Stimulated activated CD4-positive, alpha-beta T cell treated with anti-CD3 and anti-CD28 coated beads, Interleukin-2, amount 100 ng/mL, for 48 hours (primary cell): ENCODE results near the gene LRIG3.
"Not testable (repeated sequence)": the region's sequence is repeated elsewhere in the genome, so short reads cannot be mapped to it uniquely, and the experiment has no call there.

Source experiments
- DNase-seq, 2 donors: peaks; one replicate each; pipeline ENCODE4 v3.0.0-alpha.2; 2020

LRIG3 gene

DNA sequence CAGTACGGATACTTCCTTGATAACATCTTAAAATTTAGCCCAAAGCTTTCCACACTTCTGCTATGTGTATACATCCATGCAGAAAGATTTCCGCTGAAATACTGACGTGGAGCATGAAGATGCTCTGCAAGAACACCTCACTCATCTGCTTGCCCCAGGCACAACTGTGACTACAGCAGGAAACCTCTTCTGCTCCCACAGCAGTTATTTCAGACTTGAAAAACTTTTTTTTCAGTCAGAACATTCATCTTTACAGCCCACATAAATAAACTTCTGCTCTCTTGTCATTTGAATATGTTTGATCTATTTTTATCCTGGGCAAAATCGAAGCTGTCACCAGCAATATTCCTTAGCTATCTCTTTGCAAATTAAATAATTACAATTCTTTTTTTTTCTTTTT is 6.8 kb upstream of the LRIG3 start:
- no peak for DNase-seq

DNA sequence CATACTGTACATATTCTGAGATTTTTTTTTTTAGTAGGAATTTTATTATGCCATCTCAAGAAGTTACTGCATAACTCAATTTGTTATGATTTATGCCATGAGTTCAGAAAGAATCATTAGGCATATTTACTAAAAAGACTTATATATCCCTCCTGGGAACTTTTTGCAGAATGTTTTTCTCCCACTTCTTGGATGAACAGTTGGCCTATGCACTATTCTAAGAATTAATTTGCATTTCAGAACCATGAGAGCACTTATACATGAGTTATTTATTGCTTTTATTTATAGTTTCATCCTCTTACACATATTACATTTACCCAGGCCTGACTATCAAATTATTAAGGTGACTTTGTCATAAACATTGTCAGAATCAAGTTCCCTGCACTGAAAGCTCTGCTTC is 6.3 kb upstream of the LRIG3 start:
- no peak for DNase-seq

- DNase-seq, result no peak
Measured at GRCh38 chr12:58925751-58926150, 5.4 kb upstream of the LRIG3 start.

DNA sequence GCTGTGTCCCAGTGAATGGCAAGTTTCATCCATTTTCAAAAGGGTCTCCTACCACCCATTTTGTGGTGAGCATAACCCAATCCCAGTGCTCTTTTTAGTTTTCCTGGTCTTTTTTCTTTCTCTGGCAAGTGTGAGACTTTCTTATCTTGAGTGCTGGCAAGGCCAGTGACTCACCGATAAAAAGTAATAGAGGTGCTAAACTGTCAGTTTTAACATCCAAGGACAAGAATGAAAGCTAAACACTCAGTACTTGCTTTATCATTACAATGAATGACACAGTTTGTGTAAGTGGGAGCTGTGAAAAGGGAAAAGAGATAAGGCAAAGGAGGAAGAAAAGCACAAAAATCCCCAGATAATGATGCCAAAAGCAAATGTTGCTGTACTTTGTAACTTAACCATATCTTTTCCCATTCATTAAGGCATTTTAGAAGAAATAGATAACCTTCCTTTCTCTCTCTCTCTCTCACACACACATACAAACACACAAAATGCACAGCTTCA is 4.9 kb upstream of the LRIG3 start:
- DNase-seq, result no peak

GRCh38 chr12:58924652-58925051 is 4.3 kb upstream of the LRIG3 start:
- DNase-seq, result no peak

DNA sequence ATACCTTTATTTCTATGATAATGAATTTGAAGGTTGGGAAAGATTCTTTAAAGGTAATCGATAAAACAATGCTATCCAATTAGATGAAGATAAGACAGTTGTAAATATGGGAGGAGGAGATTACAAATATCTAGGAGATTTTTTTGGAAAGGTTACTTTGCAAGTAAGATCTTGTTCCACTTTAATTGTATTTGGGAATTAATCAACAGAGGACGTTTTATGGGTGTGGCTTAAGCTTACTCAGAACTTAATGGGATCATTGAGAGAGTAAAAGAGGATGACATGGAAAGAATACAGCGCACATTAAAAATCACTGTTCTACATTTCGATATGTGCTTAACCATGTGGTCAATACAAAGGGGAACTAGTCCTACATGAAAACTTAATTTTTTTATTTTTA is 3.5 kb upstream of the LRIG3 start:
- no peak for DNase-seq

DNA sequence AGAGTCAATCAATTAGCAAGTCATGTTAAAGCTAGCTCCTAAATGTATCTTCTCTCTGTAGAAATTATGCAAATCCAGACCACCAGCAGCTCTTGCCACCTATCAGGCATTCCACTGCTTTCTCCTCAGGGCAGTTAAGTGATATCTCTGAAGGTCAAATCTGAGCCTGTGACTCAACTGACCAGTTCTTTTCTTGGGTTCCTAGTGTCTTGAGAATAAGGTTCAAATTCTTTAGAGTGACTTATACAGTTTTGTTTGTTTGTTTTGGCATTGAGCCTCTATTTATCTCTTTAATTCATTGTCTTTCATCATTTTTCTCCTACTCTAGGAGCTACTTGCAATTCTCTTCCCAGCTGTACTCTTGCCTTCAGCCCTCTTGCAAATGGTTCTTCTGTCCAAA is 2.5 kb upstream of the LRIG3 start:
- no peak for DNase-seq

- no peak for DNase-seq
Measured at GRCh38 chr12:58920961-58921861, 907 bp upstream of the LRIG3 start.

DNA sequence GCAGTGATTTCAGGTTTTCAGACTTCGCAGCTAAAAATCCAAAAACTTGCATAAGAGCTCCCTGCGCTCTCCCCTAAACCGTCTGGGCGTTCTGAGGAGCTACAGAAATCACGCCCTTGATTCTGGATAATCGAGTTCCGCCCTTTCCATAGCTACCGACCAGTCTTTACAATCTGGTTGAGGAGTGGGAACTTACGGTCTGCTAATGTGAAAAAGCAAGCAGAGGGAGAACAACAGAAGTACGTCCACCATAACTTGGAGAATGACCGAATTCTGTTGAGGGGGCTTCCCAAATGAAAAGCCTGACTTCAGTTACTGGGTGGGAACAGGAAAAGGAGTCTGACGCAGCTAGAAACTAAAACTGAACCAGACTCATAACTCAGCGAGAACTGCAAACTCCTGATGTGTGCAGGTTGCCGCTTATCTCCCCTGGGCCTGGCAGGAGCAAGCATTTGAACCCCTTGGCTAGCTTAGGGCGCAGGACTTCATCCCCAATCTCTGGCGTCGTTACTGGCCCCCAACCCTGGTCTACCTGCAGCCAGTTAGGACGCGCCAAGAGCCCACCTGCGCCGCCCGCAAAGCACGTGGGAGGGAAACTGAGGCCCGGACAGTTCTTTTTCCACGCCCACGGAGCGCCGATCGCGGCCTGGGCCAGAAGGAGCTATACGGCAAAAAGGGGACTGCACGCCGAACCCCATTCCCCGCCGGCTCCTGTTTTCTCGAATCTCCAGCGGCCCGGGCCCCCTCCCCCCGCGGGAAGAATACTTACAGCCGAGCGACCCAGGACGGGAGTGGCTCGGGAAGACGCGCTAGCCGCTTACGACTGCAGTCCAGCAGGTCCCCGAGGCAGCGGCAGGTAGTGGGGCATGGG is 838 bp downstream of the LRIG3 start:
- DNase-seq, result no peak

- DNase-seq, result no peak
Measured at GRCh38 chr12:58918469-58918844, 1.8 kb downstream of the LRIG3 start.

- no peak for DNase-seq
Measured at GRCh38 chr12:58917699-58918468, 2.4 kb downstream of the LRIG3 start.

GRCh38 chr12:58916921-58917511 is 3.3 kb downstream of the LRIG3 start:
- DNase-seq, result no peak

- no peak for DNase-seq
Measured at GRCh38 chr12:58916161-58916621, 4.1 kb downstream of the LRIG3 start.

- DNase-seq, result no peak
Measured at GRCh38 chr12:58915634-58916033, 4.7 kb downstream of the LRIG3 start.

DNA sequence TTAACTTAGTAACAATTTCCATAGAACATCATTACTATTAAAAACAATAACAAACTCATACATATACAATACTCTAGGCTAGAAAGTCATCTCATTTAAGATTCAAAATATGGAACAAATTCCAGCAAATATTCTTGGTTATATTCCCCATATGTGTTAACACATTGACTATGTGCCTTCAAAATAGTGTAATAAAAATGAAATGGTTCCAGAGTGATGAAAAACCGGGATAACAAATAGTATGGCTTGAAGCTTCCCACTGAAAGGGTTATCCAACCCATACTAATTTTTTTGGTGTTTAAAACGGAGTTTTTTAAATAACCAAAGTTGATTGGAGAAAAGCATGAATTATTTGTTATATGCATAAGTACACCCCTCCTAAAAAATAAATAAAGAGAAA is 5.3 kb downstream of the LRIG3 start:
- no peak for DNase-seq

GRCh38 chr12:58914457-58914856 is 5.8 kb downstream of the LRIG3 start:
- DNase-seq, result no peak

DNA sequence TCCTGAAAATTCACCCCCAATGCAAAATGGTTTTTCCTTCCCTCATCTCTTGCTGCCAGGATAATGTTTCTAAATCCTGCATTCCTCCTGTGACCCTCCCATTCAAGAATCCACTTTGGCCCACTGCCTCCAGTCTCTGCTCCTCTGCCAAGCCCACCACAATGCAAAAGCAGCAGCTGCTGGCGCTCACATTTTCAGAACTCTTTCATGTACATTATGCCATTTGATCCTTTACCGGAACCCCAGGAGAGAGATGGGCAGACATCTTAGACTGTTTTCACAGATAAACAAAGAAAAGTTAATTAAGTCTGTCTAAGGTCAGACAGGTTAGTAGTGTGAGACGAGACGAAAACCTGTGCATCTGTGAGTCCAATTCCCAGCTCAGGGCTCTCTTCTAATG is 12.9 kb downstream of the LRIG3 start:
- DNase-seq, result no peak

DNA sequence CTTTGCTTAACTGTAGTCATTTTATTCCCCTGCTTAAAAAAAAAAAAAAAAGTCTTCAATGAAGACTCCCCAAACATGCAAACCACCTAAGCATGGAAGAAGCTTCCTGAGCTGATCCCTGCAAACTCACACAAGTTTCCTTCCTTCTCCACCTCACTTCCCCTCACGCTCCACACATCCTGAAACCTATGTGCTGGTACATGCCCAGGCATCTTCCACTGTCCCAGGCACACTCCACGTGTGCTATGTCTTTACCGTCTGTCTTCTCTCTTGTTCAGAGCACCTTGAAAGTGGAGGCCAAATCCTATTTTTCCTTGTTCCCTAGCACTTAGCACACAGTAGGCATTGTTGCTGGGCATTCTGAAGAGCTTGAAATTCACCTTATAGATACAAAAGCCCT is 13.4 kb downstream of the LRIG3 start:
- DNase-seq, result no peak

- DNase-seq, result no peak
Measured at GRCh38 chr12:58905422-58905821, 14.9 kb downstream of the LRIG3 start.

DNA sequence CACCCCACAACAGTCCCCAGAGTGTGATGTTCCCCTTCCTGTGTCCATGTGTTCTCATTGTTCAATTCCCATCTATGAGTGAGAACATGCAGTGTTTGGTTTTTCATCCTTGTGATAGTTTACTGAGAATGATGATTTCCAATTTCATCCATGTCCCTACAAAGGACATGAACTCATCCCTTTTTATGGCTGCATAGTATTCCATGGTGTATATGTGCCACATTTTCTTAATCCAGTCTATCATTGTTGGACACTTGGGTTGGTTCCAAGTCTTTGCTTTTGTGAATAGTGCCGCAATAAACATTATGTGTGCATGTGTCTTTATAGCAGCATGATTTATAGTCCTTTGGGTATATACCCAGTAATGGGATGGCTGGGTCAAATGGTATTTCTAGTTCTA is 17.6 kb downstream of the LRIG3 start:
- not testable (repeated sequence) for DNase-seq

DNA sequence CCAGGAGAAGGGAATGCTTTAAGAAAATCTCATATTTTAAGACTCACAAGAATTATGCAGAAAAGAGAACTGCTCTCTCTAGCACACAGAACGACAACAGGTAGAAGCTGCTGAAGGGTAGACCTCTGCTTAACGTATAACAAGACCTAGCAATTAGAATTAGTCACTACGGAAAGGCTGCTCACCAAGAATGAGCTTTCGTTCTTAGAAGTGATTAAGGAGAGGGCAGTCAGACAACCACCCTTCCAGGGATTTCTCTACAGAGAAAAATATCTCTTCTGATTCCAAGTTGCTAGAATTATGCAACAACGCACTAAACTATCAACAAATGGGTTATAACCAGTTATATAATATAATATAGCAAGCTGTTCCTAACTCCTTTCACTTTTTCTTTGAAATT is 18.6 kb downstream of the LRIG3 start:
- no peak for DNase-seq

DNA sequence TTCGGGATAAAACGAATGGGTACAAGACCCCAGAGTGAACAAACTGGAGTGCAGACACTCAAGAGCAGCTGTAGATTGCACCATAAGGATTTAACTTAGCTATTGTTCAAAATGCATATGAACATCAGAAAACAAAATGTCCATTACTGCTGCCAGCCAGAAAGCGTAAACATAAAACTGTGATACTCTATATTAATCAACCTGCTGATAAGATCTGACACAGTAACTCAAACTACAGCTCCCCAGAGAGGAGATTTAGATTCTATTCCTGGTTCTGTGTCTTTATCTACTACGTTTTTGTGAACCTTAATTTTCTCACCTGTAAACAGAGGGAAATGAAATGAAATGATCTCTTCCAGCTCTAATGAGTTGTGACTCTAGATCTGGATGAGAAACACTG is 22.3 kb downstream of the LRIG3 start:
- DNase-seq, result no peak

- DNase-seq, result no peak
Measured at GRCh38 chr12:58896278-58896677, 24.0 kb downstream of the LRIG3 start.
